ENCODE data around the gene BAHCC1.

The BAHCC1 gene

DNA sequence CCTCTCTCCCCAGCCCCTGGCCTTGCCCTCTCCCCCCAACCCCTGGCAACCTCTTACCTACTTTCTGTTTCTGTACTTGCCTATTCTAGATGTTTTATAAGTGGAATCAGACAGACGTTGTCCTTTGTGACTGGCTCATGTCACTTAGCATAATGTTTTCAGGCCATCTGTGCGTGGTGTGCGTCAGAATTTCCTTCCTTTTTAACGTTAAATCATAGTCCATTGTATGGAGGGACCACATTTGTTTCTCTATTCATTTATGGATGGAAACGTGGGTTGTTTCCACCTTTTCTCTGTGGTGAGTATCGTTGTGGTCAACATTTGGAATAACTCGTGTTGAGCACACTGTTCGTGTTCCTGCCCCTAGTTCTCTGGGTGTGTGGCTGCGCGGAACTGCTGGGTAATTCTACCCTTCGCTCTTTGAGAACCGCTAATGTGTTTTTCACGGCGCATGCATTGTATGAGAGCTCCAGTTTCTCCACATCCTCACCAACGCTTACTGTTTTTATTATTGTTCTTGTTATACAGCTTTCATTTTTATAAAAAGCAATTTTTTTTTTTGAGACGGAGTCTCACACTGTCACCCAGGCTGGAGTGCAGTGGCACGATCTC is 91.0 kb downstream of the BAHCC1 start:
- in situ Hi-C loops (cut with MboI; ENCODE audit: low pct_unique_long_range_greater_than_20kb, low sequenced_read_pairs, unreplicated experiment), result no loop called here
- TF ChIP-seq, protein P1, sequence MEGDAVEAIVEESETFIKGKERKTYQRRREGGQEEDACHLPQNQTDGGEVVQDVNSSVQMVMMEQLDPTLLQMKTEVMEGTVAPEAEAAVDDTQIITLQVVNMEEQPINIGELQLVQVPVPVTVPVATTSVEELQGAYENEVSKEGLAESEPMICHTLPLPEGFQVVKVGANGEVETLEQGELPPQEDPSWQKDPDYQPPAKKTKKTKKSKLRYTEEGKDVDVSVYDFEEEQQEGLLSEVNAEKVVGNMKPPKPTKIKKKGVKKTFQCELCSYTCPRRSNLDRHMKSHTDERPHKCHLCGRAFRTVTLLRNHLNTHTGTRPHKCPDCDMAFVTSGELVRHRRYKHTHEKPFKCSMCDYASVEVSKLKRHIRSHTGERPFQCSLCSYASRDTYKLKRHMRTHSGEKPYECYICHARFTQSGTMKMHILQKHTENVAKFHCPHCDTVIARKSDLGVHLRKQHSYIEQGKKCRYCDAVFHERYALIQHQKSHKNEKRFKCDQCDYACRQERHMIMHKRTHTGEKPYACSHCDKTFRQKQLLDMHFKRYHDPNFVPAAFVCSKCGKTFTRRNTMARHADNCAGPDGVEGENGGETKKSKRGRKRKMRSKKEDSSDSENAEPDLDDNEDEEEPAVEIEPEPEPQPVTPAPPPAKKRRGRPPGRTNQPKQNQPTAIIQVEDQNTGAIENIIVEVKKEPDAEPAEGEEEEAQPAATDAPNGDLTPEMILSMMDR (IDR thresholded peaks at IDR 0.05; ENCODE audit: extremely low read depth, insufficient read depth, missing control alignments), result no peak
- DNase-seq (ENCODE audit: low spot score), result no peak

DNA sequence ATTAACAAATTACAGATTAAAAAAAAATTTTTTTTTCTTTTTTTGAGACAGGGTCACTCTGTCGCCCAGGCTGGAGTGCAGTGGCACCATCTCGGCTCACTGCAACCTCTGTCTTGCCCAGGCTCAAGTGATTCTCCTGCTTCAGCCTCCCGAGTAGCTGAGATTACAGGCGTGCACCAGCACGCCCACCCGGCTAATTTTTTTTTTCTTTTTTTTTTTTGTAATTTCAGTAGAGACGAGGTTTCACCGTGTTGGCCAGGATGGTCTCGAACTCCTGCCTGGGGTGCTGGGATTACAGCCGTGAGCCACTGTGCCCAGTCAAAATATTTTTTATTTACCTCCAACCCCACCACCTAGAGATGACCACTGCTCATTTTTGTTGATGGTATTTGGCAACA is 91.8 kb downstream of the BAHCC1 start:
- in situ Hi-C loops (cut with MboI; ENCODE audit: low pct_unique_long_range_greater_than_20kb, low sequenced_read_pairs, unreplicated experiment), result no loop called here

DNA sequence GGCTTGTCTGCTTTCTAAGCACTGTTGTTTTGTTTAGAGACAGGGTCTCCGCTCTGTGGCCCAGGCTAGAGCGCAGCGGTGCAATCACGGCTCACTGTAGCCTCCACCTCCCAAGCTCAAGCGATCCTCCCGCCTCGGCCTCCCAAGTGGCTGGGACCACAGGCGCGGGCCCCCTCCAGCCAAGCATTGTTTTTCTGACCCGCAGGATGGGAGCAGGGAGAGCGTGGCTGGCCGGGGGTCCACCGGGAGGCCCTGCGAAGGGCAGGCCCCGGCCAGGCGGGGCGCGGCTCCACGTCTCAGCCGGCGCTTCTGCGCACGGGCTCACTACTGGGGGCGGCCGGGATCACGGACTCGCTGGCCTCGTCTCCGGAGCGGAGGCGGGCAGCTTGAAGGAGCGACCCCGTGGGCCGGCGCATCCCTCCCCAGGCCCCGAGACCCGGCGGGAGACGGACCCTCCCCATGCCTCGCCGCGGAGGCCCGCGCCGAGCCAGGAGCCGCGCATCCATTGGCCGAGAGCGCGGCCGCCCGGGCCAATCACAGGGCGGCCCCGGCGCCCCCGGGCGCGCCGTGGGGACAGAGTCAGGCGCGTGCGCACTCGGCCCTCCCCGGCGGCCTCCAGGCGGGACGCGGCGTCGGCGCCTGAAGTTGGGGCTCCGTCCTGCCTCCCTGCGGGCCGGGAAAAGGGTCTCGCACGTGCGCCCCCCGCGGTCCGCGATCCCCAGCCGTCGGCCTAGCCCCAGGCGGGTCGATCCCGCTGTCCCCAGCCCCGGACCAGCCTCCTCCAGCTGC is 92.4 kb downstream of the BAHCC1 start:
- TF ChIP-seq, protein P1 (IDR thresholded peaks at IDR 0.05; ENCODE audit: extremely low read depth, insufficient read depth, missing control alignments), result no peak
- peak; percentile 97 for DNase-seq (ENCODE audit: low spot score)
- in situ Hi-C loops (cut with MboI; ENCODE audit: low pct_unique_long_range_greater_than_20kb, low sequenced_read_pairs, unreplicated experiment), result no loop called here

More for the DNA sequence above, 91.8 kb downstream of the BAHCC1 start:
- TF ChIP-seq, protein P1 (IDR thresholded peaks at IDR 0.05; ENCODE audit: extremely low read depth, insufficient read depth, missing control alignments), result no peak
- DNase-seq (ENCODE audit: low spot score), result no peak

DNA sequence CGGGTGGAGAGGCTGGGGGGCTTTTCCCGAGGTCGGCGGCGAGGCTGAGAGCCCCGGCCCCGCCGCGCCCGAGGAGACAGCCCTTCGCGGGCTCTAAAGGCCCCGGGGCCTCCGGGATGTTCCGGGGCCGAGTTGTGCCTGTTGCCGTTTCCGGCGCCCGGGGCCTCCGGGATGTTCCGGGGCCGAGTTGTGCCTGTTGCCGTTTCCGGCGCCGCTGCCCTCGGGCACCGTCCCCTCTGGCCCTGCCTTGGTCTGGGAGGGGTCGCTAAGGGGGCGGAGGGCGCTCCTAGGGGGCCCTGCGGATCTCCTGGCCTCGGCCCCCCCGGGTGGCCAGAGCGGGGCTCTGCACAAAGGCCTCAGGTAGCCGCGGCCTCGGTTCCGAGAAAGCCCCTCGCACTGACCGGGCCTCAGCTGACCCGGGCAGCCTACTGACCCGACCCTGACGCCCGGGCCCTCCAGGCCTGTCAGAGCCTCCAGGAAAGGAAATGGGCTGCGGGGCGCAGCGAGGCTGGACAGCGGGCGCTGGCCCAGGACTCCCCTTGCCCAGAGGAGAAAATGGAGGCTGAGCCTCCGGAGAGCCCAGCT is 93.1 kb downstream of the BAHCC1 start:
- no peak for DNase-seq (ENCODE audit: low spot score)
- in situ Hi-C loops (cut with MboI; ENCODE audit: low pct_unique_long_range_greater_than_20kb, low sequenced_read_pairs, unreplicated experiment), result no loop called here
- TF ChIP-seq, protein P1 (IDR thresholded peaks at IDR 0.05; ENCODE audit: extremely low read depth, insufficient read depth, missing control alignments), result no peak

DNA sequence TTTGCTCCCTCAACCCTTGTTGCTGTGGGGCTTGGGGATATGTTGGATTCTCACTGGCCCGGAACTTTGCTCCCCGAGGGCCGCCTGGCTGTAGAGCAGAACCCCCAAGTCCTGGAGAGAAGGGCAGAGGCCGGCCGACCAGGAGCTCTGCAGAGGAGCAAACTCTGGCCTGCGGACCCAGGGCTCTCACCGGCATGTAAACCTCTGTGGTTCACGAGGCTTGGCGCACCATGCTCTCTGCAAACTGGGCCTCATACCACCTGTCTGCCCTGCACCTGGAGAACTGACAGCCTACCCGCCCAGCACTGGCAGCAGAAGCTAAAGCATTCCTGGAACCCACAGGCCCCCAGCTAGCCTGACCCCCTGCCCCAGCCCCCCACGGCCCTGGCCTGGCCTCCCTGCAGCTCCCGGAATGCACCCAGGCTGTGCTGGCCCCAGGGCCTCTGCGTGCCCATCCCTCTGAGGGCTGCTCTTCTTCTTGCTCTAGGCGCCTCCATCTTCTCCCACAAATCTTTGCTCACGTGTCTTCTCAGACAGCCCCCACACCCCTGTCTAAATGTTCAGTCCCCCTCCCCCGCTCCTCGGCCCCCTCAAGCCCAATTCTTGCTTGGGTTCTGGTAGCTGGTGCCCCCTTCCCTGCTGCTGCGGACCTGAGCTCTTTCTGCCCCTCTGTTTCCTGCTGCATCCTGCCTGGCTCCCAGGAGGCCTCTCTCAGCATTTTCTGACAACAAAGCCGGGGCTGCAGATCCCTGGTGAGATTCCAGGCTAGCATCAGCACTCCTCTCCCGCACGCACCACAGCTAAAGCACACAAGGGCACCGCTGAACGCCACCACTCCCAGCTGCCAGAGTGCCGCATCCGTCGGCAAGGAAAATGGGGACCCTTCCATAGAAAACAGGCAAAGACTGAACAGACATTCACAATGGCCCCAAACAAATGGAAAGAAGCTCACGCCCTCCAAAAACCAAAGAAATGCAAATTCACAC is 94.0 kb downstream of the BAHCC1 start:
- in situ Hi-C loops (cut with MboI; ENCODE audit: low pct_unique_long_range_greater_than_20kb, low sequenced_read_pairs, unreplicated experiment), result no loop called here
- no peak for DNase-seq (ENCODE audit: low spot score)
- TF ChIP-seq, protein P1 (IDR thresholded peaks at IDR 0.05; ENCODE audit: extremely low read depth, insufficient read depth, missing control alignments), result no peak

Measured in GM13977 (cell line).